HepG2 (cell line): Measurements from ENCODE around the gene PFKFB2.

Experiments
- FOXM1 ChIP-seq: sonication (generic); formaldehyde crosslinking; IDR thresholded peaks from 2 replicates; pipeline ENCODE4 v1.5.0; 2020; ENCODE audit warnings: missing genetic modification reagents
- HES4 ChIP-seq: sonication (generic); formaldehyde crosslinking; IDR thresholded peaks from 2 replicates; pipeline ENCODE4 v1.9.0; 2021; ENCODE audit warnings: mild to moderate bottlenecking, missing genetic modification reagents, borderline replicate concordance
- HMGA1 ChIP-seq: sonication (generic); formaldehyde crosslinking; conservative IDR thresholded peaks from 2 replicates; pipeline ENCODE4 v1.4.0; 2020; ENCODE audit warnings: missing genetic modification reagents
- JUNB ChIP-seq: sonication (generic); formaldehyde crosslinking; IDR thresholded peaks from 2 replicates; pipeline ENCODE4 v1.8.0; 2022; ENCODE audit warnings: missing genetic modification reagents, mild to moderate bottlenecking, borderline replicate concordance
- POLR2AphosphoS5 ChIP-seq: IDR thresholded peaks from 2 replicates; pipeline ENCODE4 v1.6.1; 2012; ENCODE audit warnings: low read depth, low read length
- YY1 ChIP-seq: IDR thresholded peaks from 2 replicates; pipeline ENCODE4 v1.6.1; 2011; ENCODE audit warnings: low read length, low read depth, moderate library complexity, mild to moderate bottlenecking; ENCODE audit not compliant: insufficient read depth, insufficient replicate concordance
- ZNF121 ChIP-seq: sonication (generic); formaldehyde crosslinking; IDR thresholded peaks from 2 replicates; pipeline ENCODE4 v1.5.0; 2020; ENCODE audit warnings: mild to moderate bottlenecking, missing genetic modification reagents
- ZNF552 ChIP-seq: sonication (generic); formaldehyde crosslinking; IDR thresholded peaks from 2 replicates; pipeline ENCODE4 v1.9.0; 2022; ENCODE audit warnings: missing genetic modification reagents, mild to moderate bottlenecking, borderline replicate concordance
- ZNF7 ChIP-seq: IDR thresholded peaks from 2 replicates; pipeline ENCODE4 v1.6.1; 2016; ENCODE audit warnings: missing biosample characterization, missing genetic modification reagents

DNA sequence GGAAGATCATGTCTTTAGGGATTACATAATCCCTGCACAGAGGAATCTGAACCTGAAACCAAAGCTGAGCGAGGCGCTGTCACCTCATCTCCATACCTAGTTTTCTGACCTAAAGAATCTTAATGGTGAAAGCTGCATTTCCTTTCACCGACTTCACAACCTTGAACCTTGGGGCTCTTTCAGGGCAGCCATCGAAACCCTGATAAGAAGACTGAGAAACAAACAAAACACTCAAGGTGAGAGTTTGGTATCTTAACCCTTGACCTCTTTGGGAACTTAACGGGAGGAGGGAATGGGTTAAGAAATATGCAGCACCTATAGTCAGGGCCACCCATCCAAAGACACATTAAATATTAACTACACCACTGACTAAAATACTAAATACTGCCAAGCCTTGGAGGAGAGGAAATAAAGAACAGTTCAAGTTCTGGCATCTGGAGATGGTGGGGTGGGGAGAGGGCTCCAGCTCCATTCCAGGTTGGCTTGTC is 22.5 kb upstream of the PFKFB2 start:
- TF ChIP-seq POLR2AphosphoS5 (no peak), ZNF7 (CRISPR knock-in tag) (no peak), HMGA1 (CRISPR knock-in tag) (no peak), ZNF121 (no peak), JUNB (CRISPR knock-in tag) (no peak), ZNF552 (CRISPR knock-in tag) (no peak), FOXM1 (CRISPR knock-in tag) (no peak), YY1 (no peak), HES4 (CRISPR knock-in tag) (no peak)
